IPS-NIHi11 (cell line): Measurements from ENCODE around the gene USP37.

ENCODE experiments used
- DNase-seq: peaks from one replicate; pipeline ENCODE4 v3.0.0; 2012; ENCODE audit warnings: mixed read lengths, low spot score

Gene USP37

DNA sequence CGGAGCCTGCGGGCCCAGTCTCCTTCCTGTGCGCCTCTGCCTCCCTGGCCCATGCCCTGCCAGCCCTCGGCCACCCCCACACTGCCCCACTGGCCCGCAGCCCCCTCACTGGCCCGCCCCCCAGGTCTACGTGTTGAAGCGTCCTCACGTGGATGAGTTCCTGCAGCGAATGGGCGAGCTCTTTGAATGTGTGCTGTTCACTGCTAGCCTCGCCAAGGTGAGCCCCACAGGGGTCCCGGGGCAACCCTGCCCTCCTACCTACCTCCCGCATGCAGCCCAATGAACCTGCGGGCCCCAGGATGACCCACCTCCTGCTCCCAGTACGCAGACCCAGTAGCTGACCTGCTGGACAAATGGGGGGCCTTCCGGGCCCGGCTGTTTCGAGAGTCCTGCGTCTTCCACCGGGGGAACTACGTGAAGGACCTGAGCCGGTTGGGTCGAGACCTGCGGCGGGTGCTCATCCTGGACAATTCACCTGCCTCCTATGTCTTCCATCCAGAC is 165.2 kb downstream of the USP37 start:
- no peak for DNase-seq

DNA sequence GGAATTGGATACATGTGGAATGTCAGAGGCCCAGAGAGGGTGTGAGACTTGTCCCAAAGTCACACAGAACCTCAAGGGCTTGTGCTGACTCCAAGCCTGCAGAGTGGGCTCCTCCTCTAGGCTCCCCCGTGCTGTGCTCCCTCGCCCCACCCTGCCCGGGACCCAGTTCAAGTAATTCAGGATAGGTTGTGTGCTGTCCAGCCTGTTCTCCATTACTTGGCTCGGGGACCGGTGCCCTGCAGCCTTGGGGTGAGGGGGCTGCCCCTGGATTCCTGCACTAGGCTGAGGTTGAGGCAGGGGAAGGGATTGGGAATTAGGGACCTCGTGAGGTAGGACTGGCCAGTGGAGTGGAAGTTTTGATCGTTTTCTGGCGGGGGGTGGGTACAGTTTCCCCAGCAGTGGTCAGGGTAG is 165.7 kb downstream of the USP37 start:
- DNase-seq = no peak

DNA sequence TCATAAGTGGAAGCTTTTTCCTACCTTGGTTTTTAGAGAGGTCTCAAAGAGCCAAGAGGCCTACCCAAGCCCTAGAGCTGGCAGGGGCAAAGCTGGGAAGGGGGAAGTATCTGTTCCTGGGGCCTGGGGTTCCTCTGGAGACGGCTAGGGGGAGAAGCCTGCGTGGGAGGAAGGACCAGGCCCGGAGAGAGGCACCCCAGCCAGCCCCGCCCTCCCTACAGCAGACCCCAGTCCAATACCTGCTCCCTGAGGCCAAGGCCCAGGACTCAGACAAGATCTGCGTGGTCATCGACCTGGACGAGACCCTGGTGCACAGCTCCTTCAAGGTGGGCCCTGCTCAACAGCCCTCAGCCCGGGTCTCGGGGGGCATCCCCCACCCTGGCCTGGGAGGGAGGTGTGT is 166.3 kb downstream of the USP37 start:
- no peak for DNase-seq

DNA sequence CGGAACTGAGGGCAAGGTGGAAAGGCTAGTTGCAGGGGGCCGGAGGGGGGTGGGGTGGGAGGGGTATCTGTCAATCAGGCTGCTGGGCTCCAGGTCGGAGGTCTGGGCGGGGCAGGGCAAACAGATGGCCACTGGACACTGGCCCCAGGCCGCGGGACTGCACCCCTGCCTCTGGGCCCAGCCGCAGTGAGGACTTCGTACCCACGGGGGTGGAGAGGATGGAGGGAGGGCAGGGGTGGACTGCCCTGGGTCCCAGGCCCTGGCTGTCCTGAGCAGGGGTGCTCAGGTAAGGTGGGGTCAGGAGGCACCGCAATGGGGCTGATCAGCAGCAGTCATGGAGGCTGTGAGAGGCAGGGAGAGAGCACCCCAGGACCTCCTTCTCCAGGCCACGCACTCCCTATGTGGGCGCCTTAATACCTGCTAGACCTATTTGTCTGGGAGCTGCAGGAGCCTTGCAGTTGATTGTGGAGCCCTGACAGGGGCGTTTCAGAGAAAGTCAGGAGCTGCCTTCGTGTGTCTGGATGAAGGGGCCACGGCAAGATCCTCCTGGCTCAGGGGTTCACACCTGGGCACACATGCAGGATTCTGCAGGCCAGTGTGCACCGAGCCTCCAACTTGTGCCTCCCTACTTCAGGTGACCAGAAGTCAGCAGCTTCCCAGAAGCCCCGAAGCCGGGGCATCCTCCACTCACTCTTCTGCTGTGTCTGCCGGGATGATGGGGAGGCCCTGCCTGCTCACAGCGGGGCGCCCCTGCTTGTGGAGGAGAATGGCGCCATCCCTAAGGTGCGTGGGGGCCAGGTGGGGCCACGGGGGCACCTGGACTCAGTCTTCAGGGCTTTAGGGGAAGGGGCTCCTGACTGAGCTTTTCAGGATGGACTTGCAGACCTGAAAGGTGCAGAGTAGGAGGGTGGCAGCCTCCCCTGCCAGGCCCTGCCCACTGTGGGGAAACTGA is 166.9 kb downstream of the USP37 start:
- peak; percentile 46 for DNase-seq
